C4-2B (cell line): Measurements from ENCODE around the gene TPD52L1.

Experiments
- ZFX ChIP-seq: fragments of 450-650 bp; IDR thresholded peaks from 2 replicates; pipeline ENCODE4 v1.6.1; 2017
- TF ChIP-seq, protein P1 (sequence below): fragments of 450-650 bp; conservative IDR thresholded peaks from 2 replicates; pipeline ENCODE4 v1.5.1; 2017; ENCODE audit warnings: mild to moderate bottlenecking

DNA sequence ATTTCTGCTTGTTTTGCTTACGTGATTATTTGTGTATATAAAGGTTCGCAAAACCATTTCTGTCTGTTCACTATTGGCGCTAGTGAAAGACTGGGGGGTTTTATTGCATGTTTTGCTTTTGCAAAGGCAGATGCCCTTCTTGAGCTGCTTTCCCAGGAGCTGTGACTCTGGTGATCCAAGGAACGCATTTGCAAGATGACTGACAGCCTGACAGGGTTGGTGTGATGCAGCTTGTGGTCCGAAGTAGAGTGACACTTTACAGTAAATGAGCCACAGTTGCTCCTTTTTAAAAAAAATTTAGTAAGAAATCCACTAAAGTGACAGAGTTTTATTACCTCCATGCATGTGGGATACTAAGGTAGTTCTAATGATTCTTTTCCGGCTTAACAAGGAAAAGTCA lies 73.7 kb downstream of the TPD52L1 start:
- TF ChIP-seq ZFX: no peak
- TF ChIP-seq, protein P1, sequence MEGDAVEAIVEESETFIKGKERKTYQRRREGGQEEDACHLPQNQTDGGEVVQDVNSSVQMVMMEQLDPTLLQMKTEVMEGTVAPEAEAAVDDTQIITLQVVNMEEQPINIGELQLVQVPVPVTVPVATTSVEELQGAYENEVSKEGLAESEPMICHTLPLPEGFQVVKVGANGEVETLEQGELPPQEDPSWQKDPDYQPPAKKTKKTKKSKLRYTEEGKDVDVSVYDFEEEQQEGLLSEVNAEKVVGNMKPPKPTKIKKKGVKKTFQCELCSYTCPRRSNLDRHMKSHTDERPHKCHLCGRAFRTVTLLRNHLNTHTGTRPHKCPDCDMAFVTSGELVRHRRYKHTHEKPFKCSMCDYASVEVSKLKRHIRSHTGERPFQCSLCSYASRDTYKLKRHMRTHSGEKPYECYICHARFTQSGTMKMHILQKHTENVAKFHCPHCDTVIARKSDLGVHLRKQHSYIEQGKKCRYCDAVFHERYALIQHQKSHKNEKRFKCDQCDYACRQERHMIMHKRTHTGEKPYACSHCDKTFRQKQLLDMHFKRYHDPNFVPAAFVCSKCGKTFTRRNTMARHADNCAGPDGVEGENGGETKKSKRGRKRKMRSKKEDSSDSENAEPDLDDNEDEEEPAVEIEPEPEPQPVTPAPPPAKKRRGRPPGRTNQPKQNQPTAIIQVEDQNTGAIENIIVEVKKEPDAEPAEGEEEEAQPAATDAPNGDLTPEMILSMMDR: no peak
